Suprapubic skin (tissue), 4 donors: ENCODE data around the gene STON2.

Experiments used
- EP300 ChIP-seq: sonication (generic); formaldehyde crosslinking; IDR thresholded peaks from one replicate; pipeline ENCODE4 v1.6.1; 2017; ENCODE audit warnings: antibody characterized with exemption
- POLR2A ChIP-seq, 2 donors: fragments of 450-650 bp; IDR thresholded peaks; one replicate each; pipeline ENCODE4 v1.6.1; 2017; ENCODE audit warnings: antibody characterized with exemption in 2 of 2, mild to moderate bottlenecking in 2 of 2, moderate library complexity in 2 of 2
- POLR2AphosphoS5 ChIP-seq, 3 donors: sonication (generic); formaldehyde crosslinking; IDR thresholded peaks; one replicate each; pipeline ENCODE4 v1.6.1; 2017; ENCODE audit warnings: antibody characterized with exemption in 3 of 3
- TF ChIP-seq, protein P1 (sequence below), 2 donors: fragments of 200-600 bp in 1 of 2; fragments of 450-650 bp in 1 of 2; sonication (generic) in 1 of 2; IDR thresholded peaks; one replicate each; pipeline ENCODE4 v1.5.1; 2016 to 2019; ENCODE audit warnings: antibody characterized with exemption in 2 of 2, mild to moderate bottlenecking in 1 of 2, moderate library complexity in 1 of 2

GRCh38 chr14:81233615-81234014 lies 166.5 kb downstream of the STON2 start:
- TF ChIP-seq, protein P1, sequence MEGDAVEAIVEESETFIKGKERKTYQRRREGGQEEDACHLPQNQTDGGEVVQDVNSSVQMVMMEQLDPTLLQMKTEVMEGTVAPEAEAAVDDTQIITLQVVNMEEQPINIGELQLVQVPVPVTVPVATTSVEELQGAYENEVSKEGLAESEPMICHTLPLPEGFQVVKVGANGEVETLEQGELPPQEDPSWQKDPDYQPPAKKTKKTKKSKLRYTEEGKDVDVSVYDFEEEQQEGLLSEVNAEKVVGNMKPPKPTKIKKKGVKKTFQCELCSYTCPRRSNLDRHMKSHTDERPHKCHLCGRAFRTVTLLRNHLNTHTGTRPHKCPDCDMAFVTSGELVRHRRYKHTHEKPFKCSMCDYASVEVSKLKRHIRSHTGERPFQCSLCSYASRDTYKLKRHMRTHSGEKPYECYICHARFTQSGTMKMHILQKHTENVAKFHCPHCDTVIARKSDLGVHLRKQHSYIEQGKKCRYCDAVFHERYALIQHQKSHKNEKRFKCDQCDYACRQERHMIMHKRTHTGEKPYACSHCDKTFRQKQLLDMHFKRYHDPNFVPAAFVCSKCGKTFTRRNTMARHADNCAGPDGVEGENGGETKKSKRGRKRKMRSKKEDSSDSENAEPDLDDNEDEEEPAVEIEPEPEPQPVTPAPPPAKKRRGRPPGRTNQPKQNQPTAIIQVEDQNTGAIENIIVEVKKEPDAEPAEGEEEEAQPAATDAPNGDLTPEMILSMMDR (IDR thresholded peaks at IDR 0.05): no peak
- TF ChIP-seq POLR2AphosphoS5 (IDR thresholded peaks at IDR 0.05): no peak
- no peak for TF ChIP-seq EP300
- TF ChIP-seq POLR2A (IDR thresholded peaks at IDR 0.05): no peak
